ENCODE data around the gene COPS7A. TPM values are rescaled to one million over a fixed set of nuclear protein-coding genes. Genes with fewer than 3 reads are reported as not detected.

COPS7A gene
- total RNA-seq, 1 experiment from 2014 or later: 39.2 TPM

- Histone ChIP-seq H3K4me3 (ENCODE audit: low read length) (no peak overlapping the region), H3K4me2 (ENCODE audit: low read depth, low read length, poor library complexity, severe bottlenecking) (no peak overlapping the region), H3K4me1 (ENCODE audit: low read length) (peaks cover 19% of the 10 kb centered on the region), H3K9me3 (ENCODE audit: low read length) (no peaks in the 10 kb centered on the region), H3K9me2 (replicated peaks; ENCODE audit: insufficient read depth, low read length) (no peaks in the 10 kb centered on the region), H3K79me2 (ENCODE audit: low read length) (peaks cover 11% of the 10 kb centered on the region), H3K27me3 (ENCODE audit: low read length) (no peaks in the 10 kb centered on the region; the same call in 1 of the 2 replicates), H2AFZ (ENCODE audit: low read length) (no peak overlapping the region), H3K36me3 (ENCODE audit: insufficient read depth, low read length) (peaks cover 18% of the 10 kb centered on the region), H4K20me1 (ENCODE audit: insufficient read depth, low read depth, low read length) (peaks cover 6% of the 10 kb centered on the region), H3K9ac (ENCODE audit: low read length) (no peak overlapping the region), H3K27ac (ENCODE audit: low read length) (no peak overlapping the region)
- DNase-seq: no peak
Observed at GRCh38 chr12:6747216-6747615, 23.4 kb downstream of the COPS7A start.

DNA sequence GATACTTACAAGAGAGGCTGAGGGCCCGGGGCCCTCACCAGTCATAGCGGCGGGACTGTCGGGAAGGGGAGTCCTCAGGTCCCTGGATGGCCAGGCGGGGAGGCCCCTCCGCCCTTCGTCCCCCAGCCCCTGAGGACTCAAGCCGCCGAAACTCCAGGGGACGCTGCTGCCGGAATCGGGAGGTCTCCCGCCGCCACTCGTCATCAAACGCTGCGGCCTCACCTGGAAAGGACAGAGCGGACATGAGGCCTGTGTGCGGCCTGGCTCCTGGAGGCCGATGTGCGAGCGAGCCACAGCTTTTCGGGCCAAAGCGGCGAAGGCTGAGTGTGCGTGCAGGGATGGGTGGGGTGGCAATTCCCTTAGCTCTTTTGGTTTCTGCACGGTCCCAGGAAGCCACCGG lies 24.9 kb downstream of the COPS7A start:
- H3K9me3 ChIP-seq (ENCODE audit: low read length): no peaks in the 10 kb centered on the region
- no peak for DNase-seq
- H3K79me2 ChIP-seq (ENCODE audit: low read length): peaks cover 17% of the 10 kb centered on the region
- no peak overlapping the region for H2AFZ ChIP-seq (ENCODE audit: low read length)
- H3K4me3 ChIP-seq (ENCODE audit: low read length): no peak overlapping the region
- no peak overlapping the region for H3K4me2 ChIP-seq (ENCODE audit: low read depth, low read length, poor library complexity, severe bottlenecking)
- peaks cover 8% of the 10 kb centered on the region for H4K20me1 ChIP-seq (ENCODE audit: insufficient read depth, low read depth, low read length)
- peaks cover 25% of the 10 kb centered on the region for H3K4me1 ChIP-seq (ENCODE audit: low read length)
- no peaks in the 10 kb centered on the region for H3K27me3 ChIP-seq (ENCODE audit: low read length)
- H3K27ac ChIP-seq (ENCODE audit: low read length): no peak overlapping the region
- no peak overlapping the region for H3K9ac ChIP-seq (ENCODE audit: low read length)
- peaks cover 18% of the 10 kb centered on the region for H3K36me3 ChIP-seq (ENCODE audit: insufficient read depth, low read length)
- no peaks in the 10 kb centered on the region for H3K9me2 ChIP-seq (replicated peaks; ENCODE audit: insufficient read depth, low read length)

DNA sequence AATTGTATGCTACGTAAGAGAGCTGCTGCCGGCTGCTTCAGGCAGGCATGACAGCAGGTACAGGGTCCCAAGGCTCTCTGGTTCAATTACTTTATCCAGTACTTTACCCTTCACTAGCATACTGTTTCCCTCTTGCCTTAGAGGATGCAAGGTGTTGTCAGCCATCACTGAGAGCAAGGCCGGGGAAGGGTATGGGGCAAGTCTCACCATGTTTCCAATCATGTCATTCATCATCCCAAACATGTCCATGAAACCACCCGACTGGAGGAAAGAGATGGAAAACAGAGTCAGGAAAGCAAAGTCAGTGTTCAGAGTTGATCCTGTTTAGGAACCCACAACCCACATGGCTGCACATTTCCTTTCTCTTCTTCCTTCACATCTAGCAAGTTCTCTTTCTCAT lies 26.7 kb downstream of the COPS7A start:
- H3K27ac ChIP-seq (ENCODE audit: low read length): no peak overlapping the region
- no peak overlapping the region for H2AFZ ChIP-seq (ENCODE audit: low read length)
- peaks cover 18% of the 10 kb centered on the region for H3K36me3 ChIP-seq (ENCODE audit: insufficient read depth, low read length)
- H3K4me3 ChIP-seq (ENCODE audit: low read length): no peak overlapping the region
- H3K79me2 ChIP-seq (ENCODE audit: low read length): peaks cover 17% of the 10 kb centered on the region
- no peak overlapping the region for H3K4me2 ChIP-seq (ENCODE audit: low read depth, low read length, poor library complexity, severe bottlenecking)
- 0 out of 2 replicates have a peak overlapping the region, but pooled peaks have one; percentile 1 for H3K9ac ChIP-seq (ENCODE audit: low read length)
- H3K9me2 ChIP-seq (replicated peaks; ENCODE audit: insufficient read depth, low read length): no peaks in the 10 kb centered on the region
- no peaks in the 10 kb centered on the region for H3K27me3 ChIP-seq (ENCODE audit: low read length)
- H3K4me1 ChIP-seq (ENCODE audit: low read length): peaks cover 30% of the 10 kb centered on the region
- H3K9me3 ChIP-seq (ENCODE audit: low read length): no peaks in the 10 kb centered on the region
- no peak for DNase-seq
- H4K20me1 ChIP-seq (ENCODE audit: insufficient read depth, low read depth, low read length): peaks cover 8% of the 10 kb centered on the region

GRCh38 chr12:6751767-6752166 lies 27.9 kb downstream of the COPS7A start:
- peak overlapping the region; percentile 92 for H3K4me2 ChIP-seq (ENCODE audit: low read depth, low read length, poor library complexity, severe bottlenecking)
- H3K4me1 ChIP-seq (ENCODE audit: low read length): peaks cover 20% of the 10 kb centered on the region
- peaks cover 17% of the 10 kb centered on the region for H3K79me2 ChIP-seq (ENCODE audit: low read length)
- no peaks in the 10 kb centered on the region for H3K9me2 ChIP-seq (replicated peaks; ENCODE audit: insufficient read depth, low read length)
- H3K9me3 ChIP-seq (ENCODE audit: low read length): no peaks in the 10 kb centered on the region
- H2AFZ ChIP-seq (ENCODE audit: low read length): no peak overlapping the region
- H3K27ac ChIP-seq (ENCODE audit: low read length): peak overlapping the region; percentile 96; the same call in 1 of the 2 replicates
- H3K4me3 ChIP-seq (ENCODE audit: low read length): peak overlapping the region; percentile 97
- H3K9ac ChIP-seq (ENCODE audit: low read length): peak overlapping the region; percentile 99
- no peak for DNase-seq
- H3K27me3 ChIP-seq (ENCODE audit: low read length): no peaks in the 10 kb centered on the region
- peaks cover 18% of the 10 kb centered on the region for H3K36me3 ChIP-seq (ENCODE audit: insufficient read depth, low read length)
- peaks cover 8% of the 10 kb centered on the region for H4K20me1 ChIP-seq (ENCODE audit: insufficient read depth, low read depth, low read length)

DNA sequence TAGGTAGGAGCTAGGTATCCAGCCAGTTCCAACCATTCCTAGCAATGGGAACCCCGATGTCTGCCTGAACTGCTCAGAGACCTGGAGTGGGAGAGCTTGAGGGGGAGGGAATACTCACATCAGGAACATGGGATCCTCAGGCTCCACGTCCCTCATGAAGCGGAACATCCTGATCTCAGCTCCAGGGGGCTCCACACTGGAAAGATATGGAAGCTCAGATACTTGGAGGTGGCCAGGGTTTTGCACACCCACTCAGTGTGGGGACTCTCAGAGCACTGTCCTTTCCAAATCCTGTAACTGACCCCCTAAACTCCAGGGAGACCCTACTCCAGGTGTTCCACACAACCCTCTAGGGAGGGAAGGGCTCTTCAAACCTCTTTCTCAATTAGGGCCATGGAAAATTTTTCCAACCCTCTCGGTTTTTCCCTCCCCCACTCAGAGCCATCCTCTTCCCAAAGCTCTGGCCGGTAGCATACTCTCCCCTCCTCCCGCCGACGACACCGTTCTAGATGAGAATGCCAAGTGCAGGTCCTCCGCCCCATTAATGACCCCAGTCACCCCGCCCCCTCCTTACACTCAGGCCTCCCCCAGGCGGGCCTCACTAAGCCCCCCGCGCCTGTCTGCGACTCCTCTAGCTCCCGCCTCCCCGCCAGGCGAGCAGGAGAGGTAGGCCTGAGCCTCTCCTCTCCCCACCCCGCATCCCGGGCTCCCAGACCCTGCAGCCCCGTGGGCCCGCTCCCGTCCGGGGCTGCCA lies 28.5 kb downstream of the COPS7A start:
- Histone ChIP-seq H3K27me3 (ENCODE audit: low read length) (no peaks in the 10 kb centered on the region), H3K9me2 (replicated peaks; ENCODE audit: insufficient read depth, low read length) (no peaks in the 10 kb centered on the region), H3K79me2 (ENCODE audit: low read length) (peaks cover 17% of the 10 kb centered on the region), H3K4me2 (ENCODE audit: low read depth, low read length, poor library complexity, severe bottlenecking) (peak overlapping the region; percentile 92), H3K9me3 (ENCODE audit: low read length) (no peaks in the 10 kb centered on the region), H3K4me1 (ENCODE audit: low read length) (peaks cover 20% of the 10 kb centered on the region), H4K20me1 (ENCODE audit: insufficient read depth, low read depth, low read length) (peaks cover 8% of the 10 kb centered on the region), H3K36me3 (ENCODE audit: insufficient read depth, low read length) (peaks cover 18% of the 10 kb centered on the region), H3K27ac (ENCODE audit: low read length) (peak overlapping the region; percentile 96), H3K4me3 (ENCODE audit: low read length) (peak overlapping the region; percentile 97), H2AFZ (ENCODE audit: low read length) (0 out of 2 replicates have a peak overlapping the region, but pooled peaks have one; percentile 60), H3K9ac (ENCODE audit: low read length) (peak overlapping the region; percentile 99)
- DNase-seq: peak; percentile 78

- Histone ChIP-seq H3K36me3 (ENCODE audit: insufficient read depth, low read length) (peaks cover 12% of the 10 kb centered on the region), H3K27me3 (ENCODE audit: low read length) (no peaks in the 10 kb centered on the region), H2AFZ (ENCODE audit: low read length) (peak within 1 kb of the TSS; percentile 60; the same call in 1 of the 2 replicates), H3K79me2 (ENCODE audit: low read length) (peaks cover 17% of the 10 kb centered on the region), H3K9me2 (replicated peaks; ENCODE audit: insufficient read depth, low read length) (no peaks in the 10 kb centered on the region), H3K27ac (ENCODE audit: low read length) (peak within 1 kb of the TSS; percentile 96), H4K20me1 (ENCODE audit: insufficient read depth, low read depth, low read length) (peaks cover 8% of the 10 kb centered on the region), H3K9me3 (ENCODE audit: low read length) (no peaks in the 10 kb centered on the region), H3K4me2 (ENCODE audit: low read depth, low read length, poor library complexity, severe bottlenecking) (peak within 1 kb of the TSS; percentile 92), H3K9ac (ENCODE audit: low read length) (peak within 1 kb of the TSS; percentile 99), H3K4me3 (ENCODE audit: low read length) (peak within 1 kb of the TSS; percentile 97), H3K4me1 (ENCODE audit: low read length) (peaks cover 20% of the 10 kb centered on the region)
- DNase-seq: peak; percentile 99
Observed at GRCh38 chr12:6752921-6753771, 29.3 kb downstream of the COPS7A start, which contains the start of gene MLF2. TSS of gene MLF2 (minus strand) at chr12:6753141. CDS start at chr12:6752334, 807 bp downstream.

GRCh38 chr12:6753772-6754356 lies 30.0 kb downstream of the COPS7A start:
- Histone ChIP-seq H2AFZ (ENCODE audit: low read length) (peak overlapping the region; percentile 46; the same call in 1 of the 2 replicates), H3K4me1 (ENCODE audit: low read length) (peaks cover 20% of the 10 kb centered on the region), H3K9ac (ENCODE audit: low read length) (peak overlapping the region; percentile 99), H3K27ac (ENCODE audit: low read length) (peak overlapping the region; percentile 96; the same call in 1 of the 2 replicates), H3K79me2 (ENCODE audit: low read length) (peaks cover 17% of the 10 kb centered on the region), H3K4me3 (ENCODE audit: low read length) (peak overlapping the region; percentile 54; the same call in 1 of the 2 replicates), H3K9me3 (ENCODE audit: low read length) (no peaks in the 10 kb centered on the region), H3K4me2 (ENCODE audit: low read depth, low read length, poor library complexity, severe bottlenecking) (peak overlapping the region; percentile 92), H3K9me2 (replicated peaks; ENCODE audit: insufficient read depth, low read length) (no peaks in the 10 kb centered on the region), H4K20me1 (ENCODE audit: insufficient read depth, low read depth, low read length) (peaks cover 8% of the 10 kb centered on the region), H3K36me3 (ENCODE audit: insufficient read depth, low read length) (peaks cover 12% of the 10 kb centered on the region), H3K27me3 (ENCODE audit: low read length) (no peaks in the 10 kb centered on the region)
- DNase-seq: no peak

Measured in Karpas-422 (cell line).